HG02763 (cell line): ENCODE results near the gene UBL3.

ENCODE experiments used
- ATAC-seq: cut with Tn5 transposase; IDR thresholded peaks from one replicate; pipeline ENCODE4 v1.9.1; 2021; ENCODE audit warnings: mild to moderate bottlenecking, moderate library complexity; ENCODE audit not compliant: unreplicated experiment

Gene UBL3

DNA sequence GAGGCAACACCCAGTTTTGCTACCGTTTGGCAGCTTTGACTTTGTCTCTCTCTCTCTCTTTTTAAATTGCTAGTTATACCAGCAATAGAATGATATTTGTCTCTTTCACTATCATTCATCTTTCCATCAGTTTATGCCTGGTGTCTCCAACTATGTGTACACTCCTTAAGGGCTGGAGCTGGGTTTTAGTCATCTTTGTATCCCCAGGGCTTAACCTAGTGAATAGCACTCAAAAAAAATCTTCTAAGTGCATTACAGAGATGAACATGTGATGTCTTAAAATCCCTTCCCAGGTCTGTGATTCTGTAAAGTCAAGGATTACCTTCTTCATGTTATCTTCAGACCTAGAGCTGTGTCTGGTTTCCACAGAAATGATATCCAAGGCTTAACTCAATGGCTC, 7.8 kb upstream of the UBL3 start:
- no peak for ATAC-seq

DNA sequence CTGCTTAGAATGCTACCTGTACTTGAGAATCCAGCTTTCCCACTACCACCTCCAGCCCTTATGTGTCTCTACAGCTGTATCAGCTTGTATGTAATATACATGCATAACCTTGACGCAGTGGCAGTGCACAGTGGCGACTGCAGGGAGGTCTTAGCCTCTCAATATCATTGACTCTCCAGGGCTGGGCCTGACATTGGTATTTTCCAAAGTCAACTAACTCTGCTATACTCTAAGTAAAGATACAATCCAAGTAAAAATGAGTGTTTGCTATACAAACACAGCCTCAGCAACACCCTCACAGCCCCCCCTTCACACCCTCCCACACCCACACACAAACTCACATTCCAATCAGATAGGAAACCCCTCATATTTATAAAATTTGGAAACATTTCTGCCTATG, 6.7 kb upstream of the UBL3 start:
- ATAC-seq, result no peak

DNA sequence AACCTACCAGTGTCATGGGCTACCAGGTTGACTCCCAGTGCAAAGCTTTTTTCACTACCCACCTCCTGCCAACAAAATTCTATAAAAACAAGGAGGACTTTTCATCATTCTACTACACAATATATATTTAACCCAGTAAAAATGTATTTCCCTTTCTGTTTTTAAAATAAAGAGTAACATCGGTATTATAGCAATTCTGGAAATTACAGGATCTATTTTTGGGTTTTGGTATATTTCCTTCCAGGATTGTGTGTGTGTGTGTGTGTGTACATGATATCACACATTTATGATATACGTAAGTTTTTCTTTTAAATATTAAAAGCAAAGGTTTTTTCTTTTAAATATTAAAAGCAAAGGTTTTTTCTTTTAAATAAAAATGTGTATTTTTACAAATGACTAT, 6.0 kb upstream of the UBL3 start:
- ATAC-seq, result no peak

DNA sequence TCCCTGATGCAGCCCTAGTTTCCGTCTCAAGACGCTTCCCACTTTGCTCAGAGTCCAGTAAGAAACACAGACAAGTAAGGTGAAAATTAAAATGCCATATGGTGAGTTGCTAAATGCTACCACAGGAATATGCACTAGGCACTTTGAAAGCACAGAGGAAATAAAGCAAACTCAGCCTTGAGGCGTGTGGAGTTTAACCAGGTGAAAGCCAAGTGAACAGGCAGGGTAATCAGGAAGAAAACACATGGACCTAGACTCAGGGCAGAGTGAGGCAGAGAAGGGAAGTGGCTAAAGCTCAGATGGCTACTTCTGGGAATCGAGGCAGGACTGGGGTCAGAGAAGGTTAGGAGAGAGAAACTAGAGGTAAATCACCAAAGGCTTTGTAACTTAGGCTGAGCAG, 5.4 kb upstream of the UBL3 start:
- no peak for ATAC-seq

DNA sequence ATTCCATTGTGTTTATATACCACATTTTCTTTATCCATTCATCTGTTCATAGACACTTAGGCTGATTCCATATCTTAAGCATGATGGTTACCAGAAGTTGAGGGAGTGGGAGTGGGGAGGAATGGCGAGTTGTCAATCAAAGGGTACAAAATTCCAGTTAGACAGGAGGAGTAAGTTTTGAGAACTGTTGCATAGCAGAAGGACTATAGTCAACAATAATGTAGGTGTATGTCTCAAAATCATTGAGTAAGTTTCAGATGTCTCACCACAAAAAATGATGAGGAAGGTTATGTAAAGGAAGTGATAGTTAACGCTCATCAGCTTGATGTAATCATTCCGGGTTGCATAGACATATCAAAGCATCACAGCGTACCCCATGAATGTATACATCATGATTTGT, 4.6 kb upstream of the UBL3 start:
- no peak for ATAC-seq

DNA sequence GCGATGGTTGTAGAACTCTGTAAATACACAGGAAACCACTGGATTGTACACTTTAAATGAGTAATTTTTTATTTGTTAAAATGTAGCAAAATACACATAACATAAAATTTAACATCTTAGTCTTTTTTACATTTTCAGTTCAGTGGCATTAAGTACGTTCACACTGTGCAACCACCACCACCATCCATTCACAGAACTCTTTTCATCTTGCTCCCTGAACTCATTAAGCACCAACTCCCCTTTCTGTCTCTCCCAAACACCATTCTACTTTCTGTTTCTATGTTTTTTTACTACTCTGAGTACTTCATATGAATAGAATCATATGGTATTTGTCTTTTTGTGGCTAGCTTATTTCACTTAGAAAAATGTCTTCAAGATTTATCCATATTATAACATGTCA, 2.7 kb upstream of the UBL3 start:
- ATAC-seq, result no peak

DNA sequence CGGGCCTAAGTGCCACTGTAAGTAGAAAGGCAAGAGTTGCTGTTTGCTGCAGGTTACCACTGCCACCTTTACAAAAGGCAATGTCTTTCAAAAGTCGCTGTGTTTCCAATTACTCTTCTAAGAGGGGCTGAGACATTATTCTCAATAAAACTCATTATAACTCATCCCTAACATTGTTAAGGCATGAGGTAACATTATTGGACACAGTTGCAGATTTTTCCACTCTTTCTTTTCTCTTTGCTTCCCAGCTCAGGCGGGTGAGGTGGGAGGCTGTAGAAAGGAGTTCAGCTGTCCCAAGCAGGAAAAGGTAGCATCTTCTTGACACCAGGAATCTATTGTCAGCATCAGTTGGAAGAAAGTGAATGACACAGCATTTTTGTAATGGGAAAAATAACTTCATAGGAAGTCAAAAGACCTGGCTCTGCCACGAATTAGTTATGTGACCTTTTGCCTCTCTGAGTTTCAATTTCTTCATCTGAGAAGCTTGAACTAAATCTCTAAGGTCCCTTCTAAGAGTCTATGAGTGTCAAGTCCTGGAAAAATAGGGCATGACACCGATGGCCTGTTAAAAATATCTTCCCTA, 2.1 kb upstream of the UBL3 start:
- no peak for ATAC-seq

DNA sequence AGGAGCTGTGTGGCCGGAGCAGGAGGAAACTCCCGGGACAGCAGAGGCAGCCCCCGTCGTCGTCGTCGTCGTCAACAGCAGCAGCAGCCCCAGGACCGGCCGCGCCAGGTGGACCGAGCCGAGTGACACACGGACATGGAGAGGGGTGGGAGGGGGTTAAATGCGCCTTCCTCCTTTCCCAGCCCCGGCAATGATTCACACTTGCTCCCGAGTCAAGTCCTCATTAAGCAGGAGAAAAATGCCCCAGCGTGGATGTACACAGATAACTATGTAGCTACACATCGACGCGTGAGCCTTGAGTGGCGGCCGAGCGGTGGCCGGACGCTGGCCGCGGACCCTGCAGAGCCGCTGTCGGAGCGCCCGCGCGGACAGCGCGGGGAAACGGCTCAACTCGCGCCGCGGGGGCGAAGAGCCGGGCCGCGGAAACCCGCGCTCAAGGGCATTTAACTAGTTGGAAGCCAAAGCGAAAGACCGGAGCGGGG, 645 bp downstream of the UBL3 start:
- peak; percentile 27 for ATAC-seq

DNA sequence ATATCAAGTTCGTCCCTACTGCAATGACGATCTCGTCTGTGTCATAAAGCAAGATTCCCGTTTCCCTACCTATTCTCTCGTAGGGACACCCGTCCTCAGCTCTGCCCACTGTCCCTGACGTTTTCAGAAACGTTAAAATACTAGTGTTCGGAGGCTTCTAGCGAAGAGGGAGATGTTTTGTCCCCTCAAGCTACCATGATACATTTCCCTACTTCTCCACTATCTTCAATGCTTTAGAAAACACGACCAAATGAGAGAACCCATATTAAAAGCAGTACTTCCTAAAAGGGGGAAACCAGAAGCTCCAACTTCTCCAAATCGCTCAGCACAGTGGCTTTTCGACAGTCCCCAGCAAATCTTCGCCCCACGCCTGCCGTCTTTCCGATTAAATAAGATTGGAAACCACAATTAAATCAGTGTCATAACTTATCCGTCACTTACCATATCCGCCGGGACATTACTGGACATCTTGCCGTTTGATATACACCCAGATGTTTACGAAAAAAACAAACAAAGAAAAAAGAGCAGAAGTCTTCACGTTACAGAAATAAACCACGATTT, 1.3 kb downstream of the UBL3 start:
- no peak for ATAC-seq

DNA sequence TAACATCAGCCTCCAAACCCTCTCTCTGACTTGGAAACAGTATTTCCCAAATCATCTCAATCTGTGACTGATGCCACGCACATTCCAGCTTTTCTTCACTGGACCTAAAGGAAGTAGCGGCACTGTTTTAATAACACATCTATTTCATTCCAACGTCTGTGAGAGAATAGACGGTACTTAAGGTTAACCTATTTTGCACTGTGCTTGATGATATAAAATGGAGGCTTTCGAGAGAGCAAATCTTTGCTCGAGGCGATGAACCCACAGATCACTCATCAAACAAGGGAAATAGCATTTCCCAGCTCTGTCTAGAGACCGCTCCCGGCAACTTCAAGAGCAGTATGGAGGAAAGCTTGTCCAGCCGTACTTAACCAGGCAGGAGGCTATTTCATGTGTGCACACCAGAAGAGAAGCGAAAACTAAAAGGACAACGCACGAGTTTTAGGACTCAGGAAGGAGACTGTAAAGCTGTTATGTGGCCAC, 2.9 kb downstream of the UBL3 start:
- no peak for ATAC-seq

DNA sequence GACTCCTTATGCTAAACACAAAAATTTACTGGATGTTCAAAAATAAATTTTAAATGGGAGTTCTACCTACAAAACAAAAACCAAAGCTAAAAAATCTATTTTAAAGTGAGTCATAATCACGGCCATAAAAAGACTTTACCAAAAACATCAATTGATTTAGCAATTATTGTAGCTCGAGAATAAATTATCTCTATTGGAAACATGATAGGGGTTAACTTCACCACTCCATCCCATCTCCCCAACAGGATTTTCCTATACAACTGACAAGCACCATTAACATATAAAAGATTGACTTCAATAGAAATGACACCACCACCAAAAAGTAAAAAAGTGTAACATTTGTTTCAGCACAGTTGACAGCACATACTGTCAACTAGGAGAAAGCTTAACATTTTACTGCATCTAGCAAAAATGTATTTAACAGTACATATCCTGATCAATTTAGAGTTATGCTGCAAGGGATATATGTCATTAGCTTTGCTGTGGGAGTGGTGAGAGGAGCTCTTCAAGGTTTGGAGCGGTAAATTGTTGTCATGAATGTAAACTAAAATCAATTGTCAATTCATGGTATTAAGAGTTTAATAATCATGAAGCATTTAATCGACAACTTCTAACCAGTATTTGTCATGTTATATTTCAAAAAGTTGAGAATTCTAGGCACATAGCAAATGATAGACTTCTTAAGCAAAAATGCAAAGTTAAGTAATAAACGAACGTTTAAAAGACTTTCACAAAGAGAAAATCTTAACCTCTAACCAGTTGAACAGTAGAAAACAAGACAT, 3.8 kb downstream of the UBL3 start:
- no peak for ATAC-seq

DNA sequence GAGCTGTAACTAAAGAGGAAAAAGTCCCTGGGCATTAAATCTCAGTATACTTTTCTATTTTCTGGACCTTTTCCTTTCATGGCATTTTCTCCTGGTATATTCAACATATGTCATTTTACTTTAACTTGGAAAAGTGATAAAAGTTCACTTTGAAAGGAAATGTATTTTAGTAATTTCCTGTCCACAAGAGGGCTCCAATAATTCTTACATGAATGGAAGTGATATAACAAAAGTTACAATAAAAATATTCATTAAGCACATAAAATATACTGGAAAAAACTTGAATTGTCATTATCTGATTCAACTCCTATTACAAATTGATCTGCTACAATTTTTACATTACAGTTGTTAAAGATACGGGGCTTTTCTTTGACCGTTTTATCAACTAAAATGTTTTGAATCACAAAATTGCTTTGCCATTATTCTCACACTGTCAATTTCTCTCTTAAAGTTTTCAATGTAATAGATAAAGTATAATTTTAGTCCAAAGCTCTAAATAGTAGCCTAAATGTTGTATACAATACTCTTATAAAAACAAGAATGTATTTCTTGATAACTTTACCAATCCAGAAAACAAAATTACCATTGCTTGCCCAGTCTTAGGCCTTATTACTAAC, 4.9 kb downstream of the UBL3 start:
- ATAC-seq, result no peak

DNA sequence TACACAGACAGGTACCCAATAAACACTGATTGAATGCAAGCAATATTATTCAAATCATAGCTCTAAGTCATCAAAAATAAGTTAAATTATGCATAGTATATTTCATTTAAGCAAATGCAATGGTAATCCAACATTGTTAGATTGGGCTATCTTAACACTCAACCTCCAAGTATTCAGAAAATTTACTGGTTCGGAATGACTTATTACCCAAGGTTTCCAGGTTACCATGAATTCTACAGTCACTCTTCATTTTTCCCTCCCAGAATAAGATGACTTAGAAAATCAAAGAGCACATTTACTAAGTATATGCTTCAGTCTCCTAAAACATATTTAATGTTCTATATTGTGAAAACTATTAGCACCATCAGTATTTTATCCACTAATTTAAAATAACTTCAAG, 6.0 kb downstream of the UBL3 start:
- no peak for ATAC-seq

DNA sequence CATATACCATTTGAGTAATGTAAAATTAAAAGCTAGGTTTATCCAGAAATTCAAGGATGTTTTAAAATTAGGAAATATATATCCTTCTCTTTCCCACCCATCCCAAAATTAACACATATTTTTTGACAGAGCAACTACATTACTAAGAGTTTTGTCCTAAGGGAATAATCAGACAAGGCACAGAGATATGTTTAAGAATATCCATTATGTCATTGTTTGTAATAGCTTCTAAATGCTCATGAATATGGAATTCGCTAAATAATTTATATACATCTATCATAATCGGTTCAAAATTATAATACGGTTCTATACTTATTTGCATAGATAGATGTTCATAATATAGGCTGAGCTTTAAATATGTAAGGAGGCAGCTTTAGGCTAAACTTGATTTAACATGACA, 9.8 kb downstream of the UBL3 start:
- ATAC-seq, result no peak

DNA sequence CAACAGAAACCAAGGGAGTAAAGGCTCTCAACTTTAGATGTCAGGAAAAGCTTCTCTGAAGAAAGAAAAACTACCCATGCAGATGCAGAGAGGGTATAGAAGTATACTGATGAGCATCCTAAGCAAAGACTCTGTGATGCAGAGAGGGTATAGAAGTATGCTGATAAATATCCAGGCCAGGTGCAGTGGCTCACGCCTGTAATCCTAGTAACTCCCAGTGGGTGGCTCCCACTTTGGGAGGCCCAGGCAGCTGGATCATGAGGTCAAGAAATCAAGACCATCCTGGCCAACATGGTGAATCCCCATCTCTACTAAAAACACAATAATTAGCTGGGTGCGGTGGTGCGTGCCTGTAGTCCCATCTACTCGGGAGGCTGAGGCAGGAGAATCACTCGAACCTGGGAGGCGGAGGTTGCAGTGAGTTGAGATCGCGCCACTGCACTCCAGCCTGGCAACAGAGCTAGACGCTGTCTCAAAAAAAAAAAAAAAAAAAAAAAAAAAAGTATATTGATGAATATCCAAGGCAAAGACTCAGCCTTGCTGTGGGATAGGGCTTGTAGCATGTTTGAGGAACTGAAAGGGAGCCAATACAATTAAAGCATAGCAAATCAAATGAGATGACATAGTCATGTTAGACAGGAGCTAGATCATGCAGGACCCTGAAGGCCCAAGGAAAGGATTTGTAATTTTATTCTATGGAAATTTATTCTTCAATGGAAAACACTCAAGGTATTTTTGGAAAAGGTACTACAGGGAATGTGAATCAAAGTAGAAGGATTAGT, 14.9 kb downstream of the UBL3 start:
- no peak for ATAC-seq

DNA sequence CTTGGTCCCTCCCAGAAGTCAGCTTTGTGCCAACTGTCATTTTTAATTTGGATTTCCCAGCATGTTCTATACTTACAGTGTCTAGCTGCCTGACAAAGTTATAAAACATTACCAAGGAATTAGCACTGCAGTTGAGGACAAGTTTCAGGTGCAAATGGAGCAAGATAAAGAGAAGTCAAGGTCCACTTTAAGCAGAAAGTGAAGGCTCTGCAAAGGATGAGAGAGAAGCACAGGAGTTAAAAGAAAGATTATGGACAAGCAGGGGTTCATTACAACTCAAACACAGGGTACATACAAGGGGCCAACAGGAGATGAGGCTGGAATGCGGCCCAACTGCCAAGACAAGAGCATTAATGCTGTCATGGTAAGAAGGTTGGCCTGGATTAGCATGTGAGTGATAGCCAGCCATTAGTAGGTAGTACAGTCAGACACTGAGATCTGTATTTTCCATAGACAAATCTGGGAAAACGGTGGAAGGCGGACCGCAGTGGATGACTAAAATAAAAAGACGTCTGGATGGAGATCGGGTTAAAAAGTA, 17.6 kb downstream of the UBL3 start:
- no peak for ATAC-seq

DNA sequence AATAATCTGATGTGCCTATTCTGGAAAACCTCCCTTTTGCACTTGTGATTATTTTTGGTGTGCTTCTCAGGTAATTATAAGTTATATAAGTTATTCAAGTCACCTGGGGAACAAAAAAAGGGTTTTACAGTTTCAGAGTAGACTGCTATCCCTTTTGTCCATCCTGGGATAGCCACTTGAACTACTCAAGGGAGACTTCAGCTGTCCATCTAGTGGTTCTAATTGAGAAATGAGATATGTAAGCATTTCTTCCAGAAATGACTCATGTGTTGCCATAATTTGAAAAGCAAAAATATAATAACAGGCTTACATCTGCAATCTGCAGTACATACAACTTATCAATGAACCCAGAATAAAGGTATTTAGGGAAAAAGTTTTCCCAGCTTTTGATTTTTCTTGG, 20.4 kb downstream of the UBL3 start:
- no peak for ATAC-seq

DNA sequence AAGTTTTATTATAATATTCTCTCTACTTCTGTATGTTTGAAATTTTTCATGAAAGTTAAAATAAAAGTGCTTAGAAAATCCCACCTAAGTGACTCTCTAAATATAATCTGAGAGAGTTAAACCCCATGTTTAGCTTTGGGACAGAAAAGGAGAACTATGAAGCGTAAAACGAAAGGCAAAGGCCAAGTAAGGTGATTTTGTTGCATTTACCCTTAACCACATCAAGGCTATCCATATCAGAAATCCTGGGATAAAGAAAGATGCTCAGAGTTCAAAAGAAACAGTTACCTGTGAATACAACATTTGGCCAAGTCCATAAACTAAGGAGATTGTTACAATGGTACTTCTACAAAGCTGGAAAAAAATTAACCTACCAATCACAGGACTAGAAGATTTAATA, 31.3 kb downstream of the UBL3 start:
- ATAC-seq, result no peak

DNA sequence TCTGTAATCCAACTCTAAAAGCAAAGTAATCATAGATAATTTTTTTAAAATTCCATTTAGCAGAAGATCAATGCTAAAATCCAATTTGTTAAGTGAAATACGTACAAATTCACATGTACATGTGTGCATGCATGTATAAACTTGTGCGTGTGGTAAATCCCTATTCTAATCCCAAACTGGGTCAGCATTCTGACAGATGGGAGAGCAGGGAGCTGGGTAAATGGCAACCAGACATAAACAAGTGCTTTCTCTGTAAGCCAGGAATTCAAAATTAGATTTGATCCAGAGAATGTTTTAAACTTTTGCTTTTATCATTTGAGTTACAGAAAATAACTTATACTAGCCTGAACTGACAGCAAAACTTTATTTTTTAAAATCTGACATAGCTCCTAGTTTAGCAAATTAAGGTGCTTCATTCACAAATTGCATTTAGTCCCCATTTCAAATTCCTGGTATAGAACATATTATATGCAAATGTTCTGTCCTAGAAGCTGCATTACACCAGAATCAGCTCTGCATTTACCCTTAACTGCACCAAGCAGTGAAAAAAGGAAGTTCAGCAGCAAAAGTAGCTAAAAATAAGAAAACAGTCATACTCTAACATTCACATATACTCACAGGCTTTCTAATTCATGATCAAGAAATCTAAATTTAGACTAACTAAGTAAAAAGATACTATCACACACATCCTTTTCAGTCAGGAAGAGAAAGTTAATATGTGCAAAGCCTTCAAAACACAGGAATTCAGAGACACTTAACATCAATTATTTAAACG, 32.6 kb downstream of the UBL3 start:
- ATAC-seq, result peak; percentile 81

DNA sequence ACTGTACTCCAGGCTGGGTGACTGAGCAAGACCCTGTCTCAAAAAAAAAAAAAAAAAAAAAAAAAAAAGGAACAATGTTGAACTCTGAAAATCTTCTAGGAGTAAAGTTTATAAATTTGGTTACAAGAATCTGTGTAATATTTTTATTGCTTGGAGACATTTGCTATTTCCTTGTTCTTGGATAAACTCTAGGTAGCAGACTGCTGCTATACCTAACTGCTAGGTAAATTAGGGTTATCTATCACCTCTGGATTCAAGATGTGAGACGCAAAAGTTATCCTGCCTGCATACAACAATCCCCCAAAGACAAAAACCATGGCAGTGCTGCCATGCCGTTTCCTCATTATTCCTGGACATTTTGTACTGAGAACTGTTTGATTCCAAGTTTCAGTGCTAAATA, 33.7 kb downstream of the UBL3 start:
- no peak for ATAC-seq
